GM21381 (cell line): ENCODE results near the gene ABCC8.

Source experiments
- ATAC-seq: cut with Tn5 transposase; IDR thresholded peaks from one replicate; pipeline ENCODE4 v1.9.1; 2021; ENCODE audit warnings: mild to moderate bottlenecking, moderate library complexity; ENCODE audit not compliant: unreplicated experiment

ABCC8 gene

GRCh38 chr11:17506314-17506713 lies 29.7 kb upstream of the ABCC8 start:
- no peak for ATAC-seq

DNA sequence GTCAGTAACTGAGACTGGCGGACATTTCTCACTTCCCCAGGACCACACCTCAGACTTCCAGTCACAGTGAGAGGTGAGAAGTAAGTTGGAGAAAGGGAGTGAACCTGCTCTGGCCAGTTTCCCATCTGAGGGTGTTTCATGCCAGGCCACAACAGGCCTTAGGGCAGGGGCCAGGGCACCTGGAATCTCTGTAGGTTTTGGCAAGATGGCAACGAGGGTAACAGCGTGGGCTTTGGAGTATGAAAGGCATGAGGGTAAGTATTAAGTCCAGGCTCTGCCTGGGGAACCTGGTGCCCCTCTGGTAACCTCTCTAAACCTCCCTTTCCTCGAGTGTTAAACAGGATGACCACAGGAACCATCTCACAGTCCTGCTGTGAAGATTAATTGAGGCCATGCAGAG lies 28.5 kb upstream of the ABCC8 start:
- no peak for ATAC-seq

- ATAC-seq: peak; percentile 51
Measured at GRCh38 chr11:17504330-17505107, 27.9 kb upstream of the ABCC8 start.

DNA sequence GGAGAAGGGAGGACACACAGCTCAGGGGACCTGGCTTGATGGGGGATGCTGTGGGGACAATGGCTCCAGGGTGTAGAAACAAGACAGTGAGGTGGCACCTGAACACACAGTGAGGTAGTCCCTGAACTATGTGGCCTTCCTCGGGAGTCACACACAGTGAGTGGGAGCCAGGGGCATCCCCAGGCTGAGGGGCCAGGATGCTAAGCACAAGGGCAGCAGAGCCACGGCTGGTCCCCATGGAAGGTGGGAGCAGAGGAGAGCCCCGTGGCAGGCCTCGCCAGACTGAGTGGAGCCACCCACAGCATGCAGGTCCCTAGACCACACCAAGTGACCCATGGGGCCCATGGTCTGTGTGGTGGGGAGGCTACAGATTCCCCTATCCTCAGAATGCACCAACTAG lies 26.0 kb upstream of the ABCC8 start:
- ATAC-seq: no peak

DNA sequence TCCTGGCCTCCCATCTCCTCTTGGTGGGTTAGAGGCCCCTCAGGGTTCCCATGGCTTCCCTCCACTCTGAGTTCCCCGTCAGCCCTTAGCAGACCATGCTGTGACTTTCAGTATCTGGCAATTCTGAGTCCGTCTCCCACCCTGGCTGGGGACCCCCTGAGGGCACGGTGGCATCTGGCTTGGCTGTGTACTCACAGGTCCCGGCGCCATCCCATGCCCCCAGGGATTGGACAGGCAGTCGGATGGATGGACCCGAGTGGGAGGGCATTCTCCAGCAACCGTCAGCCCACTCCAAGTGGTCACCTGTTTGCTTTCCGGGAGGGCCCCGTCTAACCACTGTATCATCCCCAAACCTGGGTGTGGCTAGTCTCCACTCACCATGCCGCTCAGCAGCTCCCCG lies 24.0 kb upstream of the ABCC8 start:
- no peak for ATAC-seq

- ATAC-seq: no peak
Measured at GRCh38 chr11:17498475-17498874, 21.8 kb upstream of the ABCC8 start.

GRCh38 chr11:17498058-17498457 lies 21.4 kb upstream of the ABCC8 start:
- ATAC-seq: no peak

GRCh38 chr11:17496406-17496805 lies 19.8 kb upstream of the ABCC8 start:
- no peak for ATAC-seq

DNA sequence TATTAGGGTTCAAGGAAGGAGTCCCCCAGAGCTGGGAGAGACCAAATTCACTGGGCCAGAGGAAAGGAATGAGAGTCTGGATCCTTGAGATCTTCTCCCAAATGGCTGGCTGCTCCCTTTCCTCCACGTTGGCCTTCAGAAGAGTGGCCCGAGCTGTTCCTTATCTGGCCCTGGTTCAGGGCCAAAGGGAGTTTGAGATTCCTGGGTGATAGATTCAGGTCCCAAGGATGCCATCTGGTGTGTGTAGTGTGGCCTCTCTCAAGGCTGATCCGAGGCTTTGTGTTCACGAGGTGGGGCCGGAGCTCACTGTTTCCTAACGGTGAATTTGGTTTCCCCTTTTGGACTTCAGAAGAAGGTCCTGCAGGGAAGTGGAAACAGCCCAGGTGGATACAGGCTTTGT lies 17.4 kb upstream of the ABCC8 start:
- ATAC-seq: no peak

GRCh38 chr11:17490938-17491337 lies 14.3 kb upstream of the ABCC8 start:
- no peak for ATAC-seq

DNA sequence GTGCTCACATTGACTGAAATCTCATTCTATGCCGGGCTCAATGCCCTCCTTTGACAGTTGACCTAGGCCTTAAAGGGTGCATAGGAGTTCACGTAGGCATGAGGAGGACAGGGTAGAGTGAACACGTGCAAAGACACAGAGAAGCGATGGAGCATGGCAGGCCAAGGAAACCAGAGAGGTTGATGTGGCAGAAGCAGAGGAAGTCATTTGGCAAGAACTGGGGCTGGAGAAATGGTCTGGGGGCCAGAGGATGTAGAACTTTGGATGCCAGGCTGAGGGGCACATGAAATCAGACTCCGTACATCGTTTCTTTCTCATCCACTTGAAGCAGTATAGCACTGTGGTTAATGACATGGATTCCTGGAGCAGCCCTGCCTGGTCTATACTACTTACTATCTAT lies 13.6 kb upstream of the ABCC8 start:
- no peak for ATAC-seq

DNA sequence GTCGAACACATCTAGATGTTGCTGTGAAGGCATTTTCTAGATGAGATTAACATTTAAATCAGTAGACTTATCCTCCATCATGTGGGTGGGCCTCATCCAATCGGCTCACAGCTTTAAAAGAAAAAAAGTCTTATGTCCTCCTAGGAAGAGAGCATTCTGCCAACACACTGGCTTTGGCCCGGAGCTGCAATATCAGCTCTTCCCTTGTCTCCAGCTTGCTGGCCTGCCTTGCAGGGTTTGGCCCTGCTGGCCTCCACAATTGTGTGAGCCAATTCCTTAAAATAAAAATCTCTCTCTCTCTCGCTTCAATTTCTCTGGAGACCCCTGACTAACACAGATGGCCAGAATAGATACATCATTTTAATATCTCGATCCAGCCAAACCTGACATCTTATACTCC lies 13.1 kb upstream of the ABCC8 start:
- ATAC-seq: no peak

GRCh38 chr11:17488563-17488962 lies 11.9 kb upstream of the ABCC8 start:
- ATAC-seq: no peak

DNA sequence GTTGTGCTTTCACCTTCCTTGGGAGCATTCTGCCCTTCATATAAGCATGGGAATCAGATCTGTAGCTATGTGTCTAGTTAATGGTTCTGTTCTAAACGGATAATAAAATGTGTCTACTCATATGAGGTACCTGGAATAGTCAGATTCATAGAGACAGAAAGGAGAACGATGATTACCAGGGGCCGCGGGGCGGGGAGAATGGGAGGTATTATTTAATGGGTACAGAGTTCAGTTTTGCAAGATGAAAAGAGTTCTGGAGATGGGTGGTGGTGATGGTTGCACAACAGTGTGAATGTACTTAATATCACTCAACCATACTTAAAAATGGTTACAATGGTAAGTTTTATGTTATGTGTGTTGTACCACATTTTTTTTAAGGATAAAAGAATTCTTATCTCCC lies 10.0 kb upstream of the ABCC8 start:
- ATAC-seq: no peak

GRCh38 chr11:17483505-17483904 lies 6.9 kb upstream of the ABCC8 start:
- ATAC-seq: no peak

DNA sequence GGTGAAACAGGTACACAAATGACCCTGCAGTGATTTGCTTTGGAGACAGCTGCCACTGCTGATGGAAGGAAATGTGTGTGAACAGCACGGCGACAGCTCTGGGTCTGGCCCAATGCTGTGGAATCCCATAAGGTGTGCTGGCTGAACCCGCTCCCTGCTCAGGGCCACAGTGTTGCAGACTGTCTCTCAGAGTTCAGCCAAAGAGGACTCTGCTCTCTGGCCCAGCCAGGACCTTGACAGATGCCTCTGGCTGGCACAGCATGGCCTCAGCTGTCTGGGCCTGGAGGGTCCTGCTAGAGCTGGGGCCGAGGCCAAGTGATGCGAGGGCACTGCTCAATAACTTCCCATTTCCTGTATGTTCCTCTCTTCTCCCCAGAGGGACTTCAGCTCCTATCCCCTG lies 5.3 kb upstream of the ABCC8 start:
- no peak for ATAC-seq

DNA sequence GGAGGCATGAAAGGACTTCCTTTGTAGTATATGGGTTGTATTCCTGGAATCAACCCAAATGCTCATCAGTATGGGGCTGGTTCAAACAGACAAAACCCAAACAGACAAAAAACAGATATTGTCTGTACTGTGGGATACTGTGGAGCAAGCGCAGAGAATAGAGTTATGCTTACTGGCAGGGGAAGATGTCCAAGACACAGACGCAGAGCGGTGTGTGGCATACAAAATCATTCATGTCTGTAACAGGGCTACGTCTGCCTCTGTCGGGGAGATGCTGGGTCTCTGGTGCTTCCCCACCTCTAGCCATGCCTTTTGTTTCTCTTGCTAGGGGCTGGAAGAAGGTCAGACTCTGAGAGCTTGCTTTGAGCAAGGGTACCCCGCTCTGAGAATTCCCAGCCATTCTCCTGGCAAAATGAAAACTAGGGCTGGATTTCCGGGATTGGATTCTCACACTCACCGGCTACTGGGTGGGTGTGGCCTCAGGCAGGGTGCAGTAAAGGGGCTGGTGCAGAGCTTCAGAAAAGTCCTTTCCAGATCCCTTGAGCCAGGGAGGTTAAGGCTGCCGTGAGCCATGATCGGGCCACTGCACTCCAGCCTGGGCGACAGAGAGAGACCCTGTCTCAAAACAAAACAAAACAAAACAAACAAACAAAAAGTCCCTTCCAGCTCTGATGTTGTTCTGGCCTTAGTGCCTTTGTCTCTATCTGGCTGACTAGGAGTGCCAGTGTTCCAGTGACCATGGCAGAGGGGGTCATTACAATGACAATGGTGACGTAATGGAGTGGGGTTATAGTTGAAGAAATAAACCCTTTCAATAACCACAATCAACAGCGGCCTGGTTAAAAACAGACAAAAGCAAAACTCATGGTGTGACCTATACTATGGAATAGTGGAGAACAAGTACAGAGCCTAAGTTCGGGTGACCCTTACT lies 2.9 kb upstream of the ABCC8 start:
- no peak for ATAC-seq

- ATAC-seq: no peak
Measured at GRCh38 chr11:17478070-17478469, 1.4 kb upstream of the ABCC8 start.

GRCh38 chr11:17477361-17477760 lies 716 bp upstream of the ABCC8 start:
- no peak for ATAC-seq

DNA sequence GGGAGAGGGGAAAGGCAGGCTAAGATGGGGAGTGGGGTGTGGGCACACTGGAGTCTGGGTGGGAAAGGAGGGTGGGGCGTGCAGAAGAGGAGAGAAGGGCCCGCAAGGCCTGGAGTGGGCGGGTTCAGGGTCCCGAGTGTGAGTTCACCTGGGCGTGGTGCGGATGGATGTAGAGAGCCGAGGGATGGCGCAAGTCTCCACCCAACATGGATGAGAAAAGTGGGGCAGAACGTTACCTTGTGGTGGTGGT lies 364 bp upstream of the ABCC8 start:
- no peak for ATAC-seq

DNA sequence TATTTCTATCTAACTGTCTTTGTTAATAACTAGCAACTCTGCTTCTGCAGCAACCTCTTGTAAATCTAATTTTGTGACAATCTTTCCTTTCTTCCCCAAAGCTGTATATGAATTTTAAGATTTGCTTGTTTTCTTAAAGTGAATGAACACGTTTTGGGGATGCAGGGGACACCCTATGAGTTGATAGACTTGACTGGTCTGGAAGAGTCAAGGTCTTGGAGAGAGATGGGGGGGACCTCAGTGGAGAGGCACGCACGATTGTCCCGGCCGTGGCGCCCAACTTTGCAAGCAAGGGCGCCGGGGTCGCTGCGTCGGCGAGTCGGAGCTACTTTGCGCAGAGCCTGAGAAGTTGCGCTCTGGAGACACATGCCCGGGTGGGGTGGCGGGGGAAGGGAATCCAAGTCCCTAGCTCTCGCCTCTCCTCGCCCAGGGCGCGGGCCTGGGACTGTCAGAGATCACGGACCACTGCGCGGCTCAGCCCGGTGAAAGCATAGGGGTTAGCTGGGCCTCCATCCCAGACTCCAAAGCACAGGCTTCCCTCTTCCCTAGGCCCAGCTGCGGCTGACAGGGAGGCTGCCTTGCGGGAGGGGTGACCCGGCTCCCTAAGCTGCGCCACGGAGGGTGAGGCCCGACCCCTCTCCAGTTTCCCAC lies 854 bp downstream of the ABCC8 start:
- ATAC-seq: no peak
